HG02610 (cell line): ENCODE data around the gene RPS19.
"Not testable (repeated sequence)": the region's sequence is repeated elsewhere in the genome, so short reads cannot be mapped to it uniquely, and the experiment has no call there.

Source experiments
- ATAC-seq: cut with Tn5 transposase; IDR thresholded peaks from one replicate; pipeline ENCODE4 v1.9.1; 2021; ENCODE audit warnings: mild to moderate bottlenecking, moderate library complexity; ENCODE audit not compliant: unreplicated experiment

Gene RPS19

DNA sequence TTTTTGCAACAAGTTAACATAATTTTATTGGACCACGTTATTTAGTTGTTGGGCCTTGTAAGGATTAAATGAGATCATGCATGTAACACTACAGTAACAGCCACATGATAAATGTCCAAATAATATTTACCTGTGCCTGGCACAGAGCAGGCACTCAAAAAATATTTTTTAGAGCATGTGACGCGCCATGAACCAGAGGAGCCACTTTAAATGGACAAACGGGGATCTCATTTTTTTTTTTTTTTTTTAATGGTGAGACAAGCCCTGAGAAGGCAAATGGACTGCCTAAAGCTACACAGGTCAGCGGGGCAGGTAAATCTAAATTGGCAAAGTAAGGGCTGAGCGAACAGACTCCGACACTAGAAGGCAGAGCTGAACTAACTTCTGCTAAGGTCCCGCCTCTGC lies 840 bp upstream of the RPS19 start:
- ATAC-seq, result no peak

DNA sequence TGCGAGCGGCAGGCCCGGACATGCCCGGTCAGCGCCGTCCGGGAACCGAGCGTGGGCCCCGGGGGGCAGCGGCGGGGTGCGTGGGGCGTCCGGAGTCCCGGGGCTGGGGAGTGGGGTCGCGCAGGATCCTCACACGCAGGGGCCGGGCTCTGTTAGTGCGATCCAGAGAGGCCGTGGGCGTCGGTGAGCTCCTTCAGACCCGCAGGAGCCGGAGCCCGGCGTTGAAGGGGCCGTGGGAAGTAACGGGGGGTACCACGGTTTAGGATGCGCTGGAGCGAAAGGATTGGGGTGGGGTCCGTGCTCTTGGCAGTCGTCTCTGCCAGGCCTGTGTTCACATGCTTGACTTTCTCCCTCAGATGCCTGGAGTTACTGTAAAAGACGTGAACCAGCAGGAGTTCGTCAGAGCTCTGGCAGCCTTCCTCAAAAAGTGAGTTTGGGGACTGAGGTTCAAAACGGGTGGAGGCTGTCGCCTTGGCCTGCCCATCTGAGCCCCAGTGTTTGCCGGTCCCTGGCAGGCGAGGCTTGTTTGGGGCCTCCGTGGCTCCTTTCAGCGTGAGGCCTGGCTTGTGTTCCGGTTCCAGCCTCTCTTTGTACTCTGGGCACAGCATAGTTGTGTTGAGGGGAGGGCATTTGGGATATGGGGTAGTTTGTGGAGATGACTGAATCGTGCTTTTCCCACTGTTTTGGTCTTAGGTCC lies 512 bp downstream of the RPS19 start:
- no peak for ATAC-seq

DNA sequence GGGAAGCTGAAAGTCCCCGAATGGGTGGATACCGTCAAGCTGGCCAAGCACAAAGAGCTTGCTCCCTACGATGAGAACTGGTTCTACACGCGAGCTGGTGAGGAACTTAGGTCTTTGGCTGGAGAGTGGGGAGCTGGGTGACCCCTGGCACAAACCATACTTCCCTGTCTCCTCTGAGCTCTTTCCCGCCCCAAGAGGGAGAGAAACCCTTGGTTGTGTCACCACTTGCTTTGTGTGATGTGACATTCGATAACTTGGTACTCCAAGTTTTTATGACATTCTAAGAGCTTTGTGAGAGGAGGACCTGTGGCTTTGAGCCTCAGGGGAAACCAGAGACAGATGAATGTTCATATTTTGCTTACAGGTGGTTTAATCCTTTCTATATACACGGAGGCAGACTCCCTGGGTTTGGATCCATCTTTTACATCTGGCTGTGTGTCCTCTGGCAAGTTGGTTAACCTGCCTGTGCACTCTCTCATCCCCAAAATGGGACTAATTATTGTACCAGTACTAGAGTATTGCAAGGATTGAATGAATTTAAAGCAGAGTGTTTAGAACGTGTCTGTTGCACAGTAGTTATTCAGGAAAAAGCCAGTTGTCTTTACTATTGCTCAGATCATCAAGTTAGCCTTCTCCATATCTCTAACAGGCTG lies 1.2 kb downstream of the RPS19 start:
- no peak for ATAC-seq

DNA sequence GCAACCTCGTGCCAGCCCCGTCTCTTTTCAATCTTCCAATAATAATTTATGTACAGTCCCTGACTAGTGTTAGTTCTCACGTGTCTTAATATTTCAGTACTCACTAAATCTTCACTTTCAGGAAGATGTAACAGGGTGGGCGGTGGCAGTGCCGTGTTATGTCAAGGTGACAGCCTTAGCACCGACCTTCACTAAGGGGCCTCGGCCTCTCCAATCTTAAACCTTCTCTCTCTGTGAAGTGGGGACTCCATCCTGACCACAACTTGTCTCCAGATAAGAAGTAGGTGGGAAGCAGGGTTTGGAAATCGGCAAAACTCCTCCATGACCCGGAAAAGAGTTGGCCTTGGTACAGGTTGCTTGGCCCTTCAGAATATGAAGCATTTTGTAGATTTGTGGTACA lies 1.8 kb downstream of the RPS19 start:
- no peak for ATAC-seq

DNA sequence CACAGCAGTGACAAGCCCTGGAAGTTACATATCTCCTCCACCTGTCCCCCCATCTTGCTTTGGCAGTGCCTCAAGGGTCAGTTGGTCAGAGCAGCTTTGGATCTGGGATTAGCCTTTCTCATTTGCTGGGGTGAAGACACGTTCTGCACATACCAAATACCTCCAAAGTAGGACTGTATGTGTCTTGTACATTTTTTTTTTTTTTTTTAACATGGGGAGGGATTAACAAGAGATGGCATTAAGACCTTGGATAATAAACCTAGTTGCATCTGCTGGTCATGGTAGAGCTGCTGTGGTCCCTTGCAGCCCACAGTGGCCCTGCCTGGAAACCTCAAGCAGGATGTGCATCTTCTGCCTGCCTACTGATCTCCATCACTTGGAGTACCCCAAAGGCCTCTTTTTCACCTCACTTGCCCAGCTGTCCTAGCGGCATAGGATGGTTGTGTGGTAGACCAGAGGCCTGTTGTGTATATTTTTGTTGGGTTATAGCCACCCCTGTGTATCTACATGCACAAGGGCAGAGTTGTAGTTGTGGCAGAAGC lies 2.5 kb downstream of the RPS19 start:
- no peak for ATAC-seq

DNA sequence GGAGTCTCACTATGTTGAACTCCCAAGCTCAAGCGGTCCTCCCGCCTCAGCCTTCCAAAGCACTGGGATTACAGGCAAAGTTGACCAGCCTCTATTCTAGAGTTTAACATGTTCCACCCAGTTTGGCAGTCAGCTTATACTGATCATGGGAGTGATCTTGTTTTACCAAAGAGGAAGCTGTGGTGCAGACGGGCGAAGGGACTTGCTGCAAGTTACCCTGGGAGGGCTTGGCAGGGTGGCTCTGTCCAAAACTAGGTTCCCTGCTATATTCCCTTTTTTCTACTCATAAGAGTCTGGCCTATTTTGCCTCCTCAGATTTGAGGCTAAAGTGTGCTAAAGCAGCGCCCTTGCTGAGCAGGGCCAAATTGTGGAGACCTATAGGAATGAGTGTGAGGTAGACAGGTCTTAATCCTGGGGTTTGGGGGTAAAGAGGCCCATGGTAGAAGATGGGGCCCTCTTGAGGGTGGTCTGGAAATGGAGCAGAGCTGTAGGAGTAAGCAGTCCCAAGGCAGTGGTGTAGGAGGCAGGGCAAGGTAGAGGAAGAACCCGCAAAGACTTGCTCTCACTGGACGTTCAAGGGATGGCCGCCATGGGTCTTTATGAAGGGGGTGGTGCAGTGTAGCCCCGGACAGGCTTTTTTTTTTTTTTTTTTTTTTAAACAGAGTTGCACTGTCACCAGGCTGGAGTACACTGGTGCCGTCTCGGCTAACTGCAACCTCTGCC lies 3.3 kb downstream of the RPS19 start:
- ATAC-seq, result no peak

DNA sequence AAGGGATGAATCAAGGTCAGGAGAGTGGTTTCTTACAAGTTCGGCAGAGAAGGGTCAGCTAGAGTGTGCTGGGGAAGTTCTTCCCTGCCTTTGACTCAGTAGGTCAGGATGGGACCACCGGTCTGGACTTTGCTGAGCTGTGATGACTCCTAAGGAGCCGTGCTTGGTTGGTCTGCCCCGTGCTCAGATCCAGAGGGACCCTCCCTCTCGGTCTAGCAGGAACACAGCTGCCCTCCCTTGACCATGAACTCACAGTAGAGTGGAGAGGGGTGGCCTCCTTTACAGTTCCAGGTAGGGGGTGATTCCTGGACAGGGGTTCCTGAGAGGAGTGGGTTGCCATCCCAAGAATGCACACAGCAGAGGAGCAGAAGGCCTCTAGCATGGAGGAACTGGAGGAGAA lies 4.3 kb downstream of the RPS19 start:
- ATAC-seq, result no peak

DNA sequence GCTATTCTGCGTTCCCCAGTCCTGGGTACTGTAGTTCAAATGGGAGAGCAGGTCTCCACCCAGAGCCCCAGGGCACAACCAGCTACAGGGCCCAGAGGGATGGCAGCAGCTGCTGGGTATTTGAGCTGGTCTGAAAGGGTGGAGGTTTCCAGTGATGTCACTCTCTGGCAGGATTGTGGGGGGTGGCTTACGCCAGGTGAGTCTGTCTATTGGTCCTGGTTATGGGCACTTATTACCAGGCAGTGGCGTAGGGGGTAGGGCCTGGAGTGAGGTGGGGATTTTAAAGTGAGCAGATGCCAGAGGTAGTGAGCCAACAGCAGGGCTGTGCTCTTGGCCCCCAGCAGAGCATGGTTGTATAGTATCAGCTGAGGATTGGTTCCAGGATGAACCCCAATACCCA lies 6.2 kb downstream of the RPS19 start:
- no peak for ATAC-seq

DNA sequence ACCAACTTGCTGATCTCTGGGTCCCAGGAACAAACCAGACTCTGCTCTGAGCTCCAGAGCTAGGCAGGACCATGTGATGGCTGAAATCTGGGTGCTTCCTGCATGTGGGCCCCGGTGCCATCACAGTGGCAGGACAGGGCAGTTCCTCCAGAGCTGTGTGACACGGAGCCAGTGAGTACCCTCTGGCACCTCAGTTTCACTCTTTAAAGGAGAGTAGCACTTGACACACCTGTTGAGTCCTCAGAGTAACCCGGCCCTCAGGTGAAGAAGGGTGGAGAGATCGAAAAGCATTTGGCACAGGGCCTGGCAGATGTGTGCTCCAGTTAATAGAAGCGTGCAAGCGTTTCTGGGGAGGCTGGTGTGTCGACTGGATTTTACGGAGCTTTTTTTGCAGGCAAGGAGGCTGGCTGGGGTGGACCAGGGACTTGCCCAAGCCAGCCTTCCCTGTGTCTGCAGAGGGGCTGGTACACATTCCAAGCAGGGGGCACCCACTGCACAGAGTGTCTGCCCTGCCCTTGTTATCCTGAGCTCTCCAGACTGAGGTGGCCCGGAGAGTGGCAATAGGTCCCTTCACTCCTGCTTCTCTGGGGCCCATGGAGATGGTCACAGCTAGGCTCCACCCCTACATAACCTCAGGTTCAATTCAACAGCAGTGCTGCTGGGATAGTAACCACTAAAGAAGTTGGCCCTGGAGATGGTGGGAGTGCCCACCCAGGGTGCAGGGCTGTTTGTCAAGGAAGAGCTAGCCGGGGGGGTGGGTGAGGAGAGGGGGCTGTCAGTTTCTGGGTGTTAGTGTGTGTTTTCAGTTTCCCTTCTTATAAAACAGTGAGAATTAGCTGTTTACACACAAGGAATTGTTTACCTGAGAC lies 8.3 kb downstream of the RPS19 start:
- ATAC-seq, result no peak

DNA sequence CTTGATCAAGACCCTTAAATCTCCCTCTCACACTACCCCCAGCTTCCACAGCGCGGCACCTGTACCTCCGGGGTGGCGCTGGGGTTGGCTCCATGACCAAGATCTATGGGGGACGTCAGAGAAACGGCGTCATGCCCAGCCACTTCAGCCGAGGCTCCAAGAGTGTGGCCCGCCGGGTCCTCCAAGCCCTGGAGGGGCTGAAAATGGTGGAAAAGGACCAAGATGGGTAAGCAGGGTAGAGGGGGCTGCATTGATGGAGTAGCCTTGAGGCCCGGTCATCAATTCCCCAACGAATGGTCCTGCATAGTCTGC lies 8.9 kb downstream of the RPS19 start:
- ATAC-seq, result no peak

DNA sequence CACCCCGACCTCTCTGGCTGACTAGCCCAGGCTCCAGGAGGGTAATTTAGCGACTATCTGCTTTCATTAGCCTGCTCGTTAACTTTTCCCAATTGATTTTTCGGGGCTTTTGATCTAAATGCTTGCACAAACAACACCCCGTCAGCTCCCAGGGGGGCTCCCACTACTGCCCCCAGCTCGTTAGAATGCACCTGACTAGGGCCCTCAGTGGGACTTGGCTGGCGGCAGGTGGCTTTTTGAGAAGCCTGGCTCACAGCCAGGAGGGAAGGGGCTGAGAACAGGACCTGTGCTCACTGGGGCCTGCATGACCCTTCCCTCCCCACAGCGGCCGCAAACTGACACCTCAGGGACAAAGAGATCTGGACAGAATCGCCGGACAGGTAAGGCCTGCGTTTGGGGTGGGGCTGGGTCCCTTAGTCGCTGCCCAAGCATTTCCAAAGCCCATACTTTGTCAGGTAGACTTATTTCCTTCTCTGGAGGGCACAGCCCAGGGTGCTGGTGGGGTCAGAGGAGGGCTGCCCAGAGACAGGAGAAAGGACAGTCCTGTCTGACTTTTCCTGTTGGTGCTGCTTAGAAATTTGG lies 9.4 kb downstream of the RPS19 start:
- no peak for ATAC-seq

DNA sequence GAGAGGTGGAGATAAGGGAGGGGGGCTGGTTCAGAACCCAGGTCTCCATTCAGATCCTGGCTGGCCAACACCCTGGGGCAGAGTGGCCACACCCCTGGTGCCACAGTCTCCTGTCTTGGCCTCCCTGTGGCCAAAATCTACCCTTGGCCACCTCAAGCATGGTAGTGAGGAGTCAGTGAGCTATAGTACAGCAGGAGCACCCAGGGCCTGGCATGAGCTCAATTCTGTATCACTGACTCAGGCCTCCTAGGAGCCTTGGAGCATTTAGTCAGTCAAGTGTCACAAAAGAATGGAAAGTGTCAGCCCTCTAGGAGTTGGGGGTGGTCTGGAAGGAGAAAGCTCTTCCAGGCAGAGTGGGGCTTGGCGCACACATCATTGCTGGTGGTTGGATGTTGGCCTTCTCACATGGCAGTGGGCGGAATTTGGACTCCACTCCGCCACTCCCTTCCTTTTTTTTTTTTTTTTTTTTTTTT lies 10.4 kb downstream of the RPS19 start:
- no peak for ATAC-seq

DNA sequence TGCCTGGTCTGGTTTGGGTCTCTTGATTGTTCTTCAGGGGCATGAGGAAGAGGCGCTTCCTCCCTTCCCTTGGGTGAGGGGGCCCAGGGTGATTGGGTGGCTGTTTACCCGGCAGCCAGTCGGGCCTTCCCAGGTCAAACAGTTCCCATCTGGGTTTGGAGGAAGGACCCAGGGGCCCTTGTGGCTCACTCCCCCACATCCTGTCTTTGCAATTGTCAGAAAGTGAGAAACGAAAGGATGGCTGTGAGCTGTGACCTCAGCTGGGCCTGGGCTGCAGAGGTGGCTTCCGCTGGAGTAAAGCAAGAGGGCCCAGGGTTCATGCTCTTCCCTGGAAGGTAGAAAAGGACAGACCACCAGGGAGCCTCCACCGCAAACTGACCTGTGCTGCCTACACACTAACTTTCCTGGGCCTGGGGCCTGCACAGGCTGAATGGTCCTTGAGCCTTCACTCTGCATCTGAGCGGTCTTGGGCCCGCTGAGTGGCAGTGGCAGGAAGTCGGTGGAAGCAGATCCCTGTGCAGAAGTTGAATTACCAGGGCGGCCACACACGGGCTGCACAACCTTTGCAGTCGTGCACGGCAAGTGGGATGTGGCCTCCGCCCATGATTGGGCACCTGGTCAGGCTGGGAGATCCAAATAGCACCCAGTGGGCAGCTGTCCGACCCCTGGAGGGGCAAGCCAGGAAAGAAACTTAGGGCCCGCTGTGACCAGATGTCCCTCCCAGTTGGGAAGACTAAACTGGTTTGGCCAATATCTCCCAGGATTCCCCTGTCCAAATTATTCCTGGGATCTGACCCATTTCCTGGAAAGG lies 11.7 kb downstream of the RPS19 start:
- peak; percentile 42 for ATAC-seq

DNA sequence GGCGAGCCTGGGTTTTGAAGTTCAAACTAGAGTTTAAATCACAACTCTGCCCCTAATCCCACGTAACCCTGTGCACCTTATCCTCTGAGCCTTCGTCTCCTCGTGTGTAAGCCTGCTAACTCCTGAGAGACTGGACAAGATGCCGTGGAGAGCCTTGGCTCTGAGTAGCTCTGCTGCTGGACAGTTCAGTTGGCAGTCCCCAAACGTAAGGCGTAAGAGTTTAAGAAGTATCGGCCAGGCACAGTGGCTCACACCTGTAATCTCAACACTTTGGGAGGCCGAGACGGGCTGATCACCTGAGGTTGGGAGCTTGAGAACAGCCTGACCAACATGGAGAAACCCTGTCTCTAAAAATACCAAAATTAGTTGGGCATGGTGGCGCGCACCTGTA lies 12.3 kb downstream of the RPS19 start:
- ATAC-seq, result no peak

DNA sequence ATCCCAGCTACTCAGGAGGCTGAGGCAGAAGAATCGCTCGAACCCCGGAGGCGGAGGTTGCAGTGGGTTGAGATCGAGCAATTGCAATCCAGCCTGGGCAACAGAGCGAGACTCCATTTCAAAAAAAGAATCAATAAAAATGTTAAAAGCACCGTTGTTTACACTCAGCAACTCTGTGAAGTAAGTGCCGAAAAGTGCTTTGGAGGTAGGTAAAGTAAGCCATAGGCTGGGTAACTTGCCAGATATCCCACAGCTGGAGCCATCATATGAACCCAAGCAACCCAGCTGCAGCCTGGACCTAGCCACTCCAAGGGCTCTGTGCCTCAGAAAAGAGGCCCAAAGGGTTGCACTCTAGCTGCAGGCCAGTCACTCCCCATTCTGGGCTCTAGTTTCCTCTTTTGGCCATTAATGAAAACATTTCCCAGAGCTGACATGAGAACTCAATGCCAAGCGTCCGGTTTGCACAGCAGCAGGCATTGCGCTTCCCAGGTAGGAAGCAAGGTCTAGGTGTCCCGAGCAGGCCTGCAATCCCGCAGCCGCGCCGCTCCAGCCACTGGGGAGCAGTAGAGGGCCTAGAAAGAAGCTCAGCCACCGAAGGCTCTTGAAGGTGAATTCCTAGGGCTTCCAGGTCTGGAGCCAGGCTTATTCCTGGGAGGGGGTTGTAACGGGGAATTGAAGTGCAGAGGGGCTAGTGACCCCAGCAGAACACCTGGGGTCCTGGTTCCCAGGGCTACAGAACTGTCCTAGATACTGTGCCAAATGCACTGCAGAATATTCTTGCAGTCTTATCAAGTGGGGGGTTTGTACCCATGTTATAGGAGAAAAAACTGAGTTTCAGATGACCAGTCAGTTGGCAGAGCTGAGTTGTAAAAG lies 13.0 kb downstream of the RPS19 start:
- ATAC-seq, result no peak

DNA sequence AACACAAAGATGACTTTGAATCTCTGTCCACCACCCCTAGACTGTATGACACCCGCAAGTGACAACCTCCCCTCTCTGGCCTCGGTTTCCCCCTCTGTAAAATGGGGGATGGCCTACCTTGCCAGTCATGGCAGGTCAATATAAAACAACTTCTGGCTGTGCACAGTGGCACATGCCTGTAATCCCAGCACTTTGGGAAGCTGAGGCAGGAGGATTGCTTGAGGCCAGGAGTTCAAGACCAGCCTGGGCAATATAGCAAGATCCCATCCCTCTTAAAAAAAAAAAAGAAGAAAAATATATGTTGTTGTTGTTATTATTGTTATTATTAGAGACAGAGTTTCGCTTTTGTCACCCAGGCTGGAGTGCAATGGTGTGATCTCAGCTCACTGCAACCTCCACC lies 15.9 kb downstream of the RPS19 start:
- not testable (repeated sequence) for ATAC-seq

DNA sequence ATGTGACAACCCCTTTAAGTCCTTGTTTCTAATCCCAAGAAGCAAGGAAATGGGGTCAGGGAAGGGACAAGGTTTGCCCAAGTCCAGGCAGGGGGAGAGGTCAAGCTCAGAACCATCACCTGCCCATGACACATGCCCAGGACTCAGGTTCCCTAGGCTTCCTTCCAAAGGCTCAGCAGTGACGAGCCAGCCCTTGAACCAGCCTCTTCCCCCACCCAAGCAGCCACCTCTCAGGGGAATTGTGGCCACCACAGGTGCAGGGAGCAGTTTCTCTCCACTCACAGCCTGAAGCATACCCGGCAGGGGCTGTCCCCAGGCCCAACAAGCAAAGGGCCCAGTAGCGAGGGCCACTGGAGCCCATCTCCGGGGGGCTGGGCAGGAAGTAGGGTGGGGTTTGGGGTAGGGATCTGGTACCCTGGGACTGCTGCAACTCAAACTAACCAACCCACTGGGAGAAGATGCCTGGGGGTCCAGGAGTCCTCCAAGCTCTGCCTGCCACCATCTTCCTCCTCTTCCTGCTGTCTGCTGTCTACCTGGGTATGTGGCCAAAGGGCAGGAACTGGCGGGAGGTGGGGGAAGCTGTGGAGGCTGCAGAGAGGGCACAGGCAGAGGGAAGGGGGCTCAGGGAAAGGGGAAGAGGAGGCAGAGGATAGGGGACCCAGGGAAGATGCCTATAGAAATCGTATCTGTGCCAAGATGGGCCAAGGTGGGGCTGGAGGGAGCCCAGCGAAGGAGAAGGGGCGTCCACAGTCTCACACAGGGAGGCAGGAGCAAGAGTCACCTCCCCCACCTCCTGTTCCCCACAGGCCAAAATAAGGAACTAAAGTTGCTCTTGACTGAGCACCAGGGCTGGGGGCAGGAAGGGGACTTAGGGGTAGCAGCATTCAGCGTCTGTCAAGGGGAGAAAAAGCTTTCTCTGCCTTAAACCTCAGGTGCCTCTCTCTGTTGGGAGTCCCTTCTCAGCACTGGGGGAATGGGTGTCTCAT lies 17.1 kb downstream of the RPS19 start, which contains the start of gene CD79A:
Gene CD79A, plus strand, starts transcription at position 433 of the 986 bp plus-strand sequence. Its CDS starts 26 bp downstream, at position 459.
- ATAC-seq, result peak; percentile 63
